Parathyroid adenoma (tissue), 2 donors: ENCODE results near the gene ZNF280B.

Experiments used
- H2AFZ ChIP-seq: fragments of 300-600 bp; sonication (generic); one replicate; pipeline ENCODE4 v1.7.0; 2017; ENCODE audit warnings: antibody characterized with exemption, mild to moderate bottlenecking
- H3K27ac ChIP-seq: fragments of 300-600 bp; sonication (generic); one replicate; pipeline ENCODE4 v1.7.0; 2017
- H3K27me3 ChIP-seq: fragments of 300-600 bp; sonication (generic); one replicate; pipeline ENCODE4 v1.7.0; 2017; ENCODE audit warnings: low read length; ENCODE audit not compliant: control insufficient read depth, insufficient read depth
- H3K36me3 ChIP-seq: fragments of 300-600 bp; sonication (generic); one replicate; pipeline ENCODE4 v1.7.0; 2017; ENCODE audit warnings: low read length; ENCODE audit not compliant: control insufficient read depth, insufficient read depth
- H3K4me1 ChIP-seq: fragments of 300-600 bp; sonication (generic); one replicate; pipeline ENCODE4 v1.7.0; 2017; ENCODE audit warnings: control low read depth
- H3K4me2 ChIP-seq: fragments of 300-600 bp; sonication (generic); one replicate; pipeline ENCODE4 v1.7.0; 2017; ENCODE audit warnings: low read length
- H3K4me3 ChIP-seq: fragments of 300-600 bp; sonication (generic); one replicate; pipeline ENCODE4 v1.7.0; 2017; ENCODE audit warnings: low read depth, low read length
- H3K79me2 ChIP-seq: fragments of 300-600 bp; sonication (generic); one replicate; pipeline ENCODE4 v1.7.0; 2017; ENCODE audit warnings: control low read depth
- H3K9ac ChIP-seq: fragments of 300-600 bp; sonication (generic); one replicate; pipeline ENCODE4 v1.7.0; 2017; ENCODE audit warnings: mild to moderate bottlenecking
- H3K9me3 ChIP-seq: fragments of 300-600 bp; sonication (generic); one replicate; pipeline ENCODE4 v1.7.0; 2017; ENCODE audit warnings: low read length; ENCODE audit not compliant: control insufficient read depth
- TF ChIP-seq, protein P1 (sequence below): fragments of 300-600 bp; sonication (generic); IDR thresholded peaks from one replicate; pipeline ENCODE4 v1.7.0; 2017; ENCODE audit warnings: antibody characterized with exemption, mild to moderate bottlenecking
- donor health status: primary hyperparathyroidism.

Gene ZNF280B

DNA sequence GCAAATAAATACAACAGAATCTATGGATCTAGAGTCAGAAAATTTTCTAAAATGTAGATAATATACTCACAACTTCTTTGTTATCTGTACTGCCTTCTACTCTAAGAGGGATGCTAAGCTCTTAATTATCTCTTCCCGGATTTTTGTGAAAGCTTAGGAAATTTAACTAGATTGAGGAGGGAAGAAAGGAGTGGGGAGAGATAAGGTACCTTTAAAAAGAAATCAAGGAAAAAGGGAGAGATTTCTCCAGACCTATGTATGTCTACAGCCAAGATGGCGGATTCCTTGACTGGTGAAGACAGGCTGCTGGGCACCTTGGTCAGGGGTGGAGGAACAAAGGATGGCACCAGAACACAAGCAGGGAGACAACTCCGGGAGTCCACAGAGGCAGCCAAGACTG lies 23.0 kb downstream of the ZNF280B start:
- TF ChIP-seq, protein P1, sequence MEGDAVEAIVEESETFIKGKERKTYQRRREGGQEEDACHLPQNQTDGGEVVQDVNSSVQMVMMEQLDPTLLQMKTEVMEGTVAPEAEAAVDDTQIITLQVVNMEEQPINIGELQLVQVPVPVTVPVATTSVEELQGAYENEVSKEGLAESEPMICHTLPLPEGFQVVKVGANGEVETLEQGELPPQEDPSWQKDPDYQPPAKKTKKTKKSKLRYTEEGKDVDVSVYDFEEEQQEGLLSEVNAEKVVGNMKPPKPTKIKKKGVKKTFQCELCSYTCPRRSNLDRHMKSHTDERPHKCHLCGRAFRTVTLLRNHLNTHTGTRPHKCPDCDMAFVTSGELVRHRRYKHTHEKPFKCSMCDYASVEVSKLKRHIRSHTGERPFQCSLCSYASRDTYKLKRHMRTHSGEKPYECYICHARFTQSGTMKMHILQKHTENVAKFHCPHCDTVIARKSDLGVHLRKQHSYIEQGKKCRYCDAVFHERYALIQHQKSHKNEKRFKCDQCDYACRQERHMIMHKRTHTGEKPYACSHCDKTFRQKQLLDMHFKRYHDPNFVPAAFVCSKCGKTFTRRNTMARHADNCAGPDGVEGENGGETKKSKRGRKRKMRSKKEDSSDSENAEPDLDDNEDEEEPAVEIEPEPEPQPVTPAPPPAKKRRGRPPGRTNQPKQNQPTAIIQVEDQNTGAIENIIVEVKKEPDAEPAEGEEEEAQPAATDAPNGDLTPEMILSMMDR: no peak
- Histone ChIP-seq H3K79me2 (no peaks in the 10 kb centered on the region), H3K27ac (no peak overlapping the region), H2AFZ (no peak overlapping the region), H3K27me3 (no peaks in the 10 kb centered on the region), H3K4me3 (no peak overlapping the region), H3K9ac (no peak overlapping the region), H3K9me3 (no peaks in the 10 kb centered on the region), H3K4me2 (no peak overlapping the region), H3K4me1 (no peaks in the 10 kb centered on the region), H3K36me3 (no peaks in the 10 kb centered on the region)

DNA sequence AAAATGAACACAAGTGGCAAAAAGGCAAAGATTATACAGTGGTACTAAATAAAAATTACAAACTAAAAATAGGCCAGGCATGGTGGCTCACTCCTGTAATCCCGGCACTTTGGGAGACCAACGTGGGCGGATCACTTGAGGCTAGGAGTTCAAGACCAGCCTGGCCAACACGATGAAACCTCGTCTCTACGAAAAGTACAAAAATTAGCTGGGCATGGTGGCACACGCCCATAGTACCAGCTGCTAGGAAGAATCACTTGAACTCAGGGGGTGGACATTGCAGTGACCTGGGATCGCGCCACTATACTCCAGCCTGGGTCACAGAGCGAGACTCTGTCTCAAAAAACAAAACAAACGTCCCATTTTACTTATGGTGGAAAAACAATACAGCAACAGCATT lies 24.5 kb downstream of the ZNF280B start:
- Histone ChIP-seq H3K27ac (no peak overlapping the region), H3K36me3 (no peaks in the 10 kb centered on the region), H2AFZ (no peak overlapping the region), H3K79me2 (no peaks in the 10 kb centered on the region), H3K27me3 (no peaks in the 10 kb centered on the region), H3K4me3 (no peak overlapping the region), H3K4me1 (no peaks in the 10 kb centered on the region), H3K4me2 (no peak overlapping the region), H3K9ac (no peak overlapping the region), H3K9me3 (no peaks in the 10 kb centered on the region)
- TF ChIP-seq, protein P1: no peak

DNA sequence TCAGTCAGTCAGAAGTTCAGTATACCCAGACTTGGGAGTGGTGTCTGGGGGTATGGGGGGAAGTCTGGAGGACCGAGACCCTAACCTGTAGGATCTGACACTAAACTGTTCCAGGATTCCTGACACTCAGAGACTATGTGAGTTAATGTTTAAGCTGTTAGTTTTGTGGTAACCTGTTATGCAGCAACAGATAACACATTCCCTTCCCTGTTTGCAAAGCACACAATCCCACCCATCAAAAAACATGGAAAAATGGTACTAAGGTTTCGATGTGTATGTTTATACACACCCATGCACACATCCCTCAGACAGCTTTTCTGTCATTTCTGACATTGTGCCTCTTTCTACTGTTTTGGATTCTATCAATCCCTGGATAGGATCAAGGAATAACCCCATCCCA lies 27.6 kb downstream of the ZNF280B start:
- TF ChIP-seq, protein P1: no peak

DNA sequence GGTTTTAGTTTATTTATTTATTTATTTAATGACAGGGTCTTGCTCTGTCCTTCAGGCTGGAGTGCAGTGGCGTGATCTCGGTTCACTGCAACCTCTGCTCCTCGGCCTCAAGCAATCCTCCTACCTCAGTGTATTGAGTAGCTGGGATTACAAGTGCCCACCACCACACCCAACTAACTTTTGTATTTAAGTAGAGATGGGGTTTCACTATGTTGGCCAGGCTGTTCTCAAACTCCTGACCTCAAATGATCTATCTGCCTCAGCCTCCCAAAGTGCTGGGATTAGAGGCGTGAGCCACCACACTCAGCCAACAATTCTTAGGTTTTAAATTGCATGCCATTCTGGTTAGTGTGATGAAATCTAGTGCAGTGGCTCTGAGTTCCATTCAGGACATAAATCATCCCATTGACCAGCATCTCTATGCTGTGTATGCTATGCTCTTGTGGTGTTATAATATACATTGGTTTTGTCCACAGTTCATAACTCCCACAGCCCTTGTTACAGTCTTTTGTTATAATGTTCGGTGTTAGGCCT lies 28.5 kb downstream of the ZNF280B start:
- Histone ChIP-seq H3K36me3 (no peaks in the 10 kb centered on the region), H2AFZ (no peak overlapping the region), H3K9ac (no peak overlapping the region), H3K4me2 (no peak overlapping the region), H3K4me1 (no peaks in the 10 kb centered on the region), H3K27me3 (no peaks in the 10 kb centered on the region), H3K4me3 (no peak overlapping the region), H3K79me2 (no peaks in the 10 kb centered on the region), H3K9me3 (no peaks in the 10 kb centered on the region), H3K27ac (no peak overlapping the region)
- TF ChIP-seq, protein P1: no peak

More for the DNA sequence above, 27.6 kb downstream of the ZNF280B start:
- no peaks in the 10 kb centered on the region for H3K4me1 ChIP-seq
- no peak overlapping the region for H3K9ac ChIP-seq
- H3K27ac ChIP-seq: no peak overlapping the region
- H3K4me3 ChIP-seq: no peak overlapping the region
- no peaks in the 10 kb centered on the region for H3K27me3 ChIP-seq
- no peaks in the 10 kb centered on the region for H3K9me3 ChIP-seq
- H3K4me2 ChIP-seq: no peak overlapping the region
- H3K36me3 ChIP-seq: no peaks in the 10 kb centered on the region
- no peaks in the 10 kb centered on the region for H3K79me2 ChIP-seq
- H2AFZ ChIP-seq: no peak overlapping the region

DNA sequence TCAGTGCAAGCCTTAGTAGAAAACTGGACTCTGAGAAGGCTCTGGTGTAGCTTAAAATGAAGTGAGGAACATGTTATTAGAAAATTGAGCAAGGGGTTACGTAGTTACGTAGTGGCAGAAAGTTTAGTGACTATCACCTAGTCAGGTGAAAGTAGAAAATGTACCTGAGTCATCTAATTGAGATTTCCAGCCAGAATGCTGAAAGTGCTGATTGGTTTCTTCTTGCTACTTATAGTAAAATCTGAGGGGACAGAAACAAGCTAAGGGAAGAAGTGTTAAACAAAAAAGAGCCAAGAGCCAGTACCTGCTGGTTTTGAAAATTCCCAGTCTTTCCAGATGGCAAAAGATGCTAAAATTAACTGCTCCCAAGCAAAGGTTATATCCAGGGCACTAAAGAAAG lies 29.4 kb downstream of the ZNF280B start:
- H2AFZ ChIP-seq: no peak overlapping the region
- H3K27ac ChIP-seq: no peak overlapping the region
- H3K4me2 ChIP-seq: no peak overlapping the region
- H3K36me3 ChIP-seq: no peaks in the 10 kb centered on the region
- H3K79me2 ChIP-seq: no peaks in the 10 kb centered on the region
- no peaks in the 10 kb centered on the region for H3K27me3 ChIP-seq
- TF ChIP-seq, protein P1: no peak
- no peak overlapping the region for H3K4me3 ChIP-seq
- no peak overlapping the region for H3K9ac ChIP-seq
- H3K9me3 ChIP-seq: no peaks in the 10 kb centered on the region
- H3K4me1 ChIP-seq: no peaks in the 10 kb centered on the region
